Muscle layer of duodenum (tissue), 2 donors: ENCODE measurements around the gene INMT.

ENCODE experiments used
- H3K27ac ChIP-seq: one replicate; pipeline ENCODE4 v1.7.0; 2013; ENCODE audit warnings: mild to moderate bottlenecking, low read length
- H3K27me3 ChIP-seq: one replicate; pipeline ENCODE4 v1.7.0; 2013; ENCODE audit warnings: low read depth, mild to moderate bottlenecking, control low read depth, low read length
- H3K36me3 ChIP-seq, 2 donors: one replicate each; pipeline ENCODE4 v1.7.0; 2013; ENCODE audit warnings: low read length in 2 of 2, control low read depth in 1 of 2, mild to moderate bottlenecking in 1 of 2; ENCODE audit not compliant: insufficient read depth in 2 of 2, control insufficient read depth in 1 of 2
- H3K4me1 ChIP-seq, 2 donors: one replicate each; pipeline ENCODE4 v1.7.0; 2013; ENCODE audit warnings: low read length in 2 of 2, mild to moderate bottlenecking in 2 of 2, control low read depth in 1 of 2, moderate library complexity in 1 of 2; ENCODE audit not compliant: insufficient read depth in 2 of 2, control insufficient read depth in 1 of 2
- H3K4me3 ChIP-seq, 2 donors: one replicate each; pipeline ENCODE4 v1.7.0; 2013; ENCODE audit warnings: low read length in 2 of 2, low read depth in 1 of 2, mild to moderate bottlenecking in 1 of 2
- H3K9me3 ChIP-seq, 2 donors: one replicate each; pipeline ENCODE4 v1.7.0; 2013; ENCODE audit warnings: low read length in 2 of 2, control low read depth in 1 of 2, mild to moderate bottlenecking in 1 of 2; ENCODE audit not compliant: control insufficient read depth in 1 of 2
- donor health status: healthy.

The INMT gene

DNA sequence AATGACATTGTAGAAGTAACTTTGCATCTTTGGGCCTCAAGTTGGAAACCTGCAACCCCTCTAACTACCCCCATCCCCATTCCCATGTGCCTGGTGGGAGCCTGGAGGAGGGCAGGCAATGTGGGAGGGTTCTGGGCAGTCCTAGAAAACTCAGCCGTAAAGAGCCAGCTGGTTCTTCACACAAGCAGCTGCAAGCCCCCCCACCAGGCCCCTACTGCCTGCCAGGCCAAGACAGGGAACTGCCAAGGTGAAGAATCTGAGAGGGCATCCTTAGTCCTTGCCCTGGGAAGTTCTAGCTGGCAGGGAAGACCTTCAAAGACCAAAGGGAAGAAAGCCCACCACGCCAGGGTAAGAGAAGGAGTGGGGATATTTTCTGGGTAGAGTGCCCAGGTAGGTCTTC, 12.2 kb upstream of the INMT start:
- no peaks in the 10 kb centered on the region for H3K4me1 ChIP-seq
- H3K36me3 ChIP-seq: no peaks in the 10 kb centered on the region
- H3K9me3 ChIP-seq: no peaks in the 10 kb centered on the region
- H3K4me3 ChIP-seq: no peak overlapping the region
- no peaks in the 10 kb centered on the region for H3K27me3 ChIP-seq
- no peak overlapping the region for H3K27ac ChIP-seq

DNA sequence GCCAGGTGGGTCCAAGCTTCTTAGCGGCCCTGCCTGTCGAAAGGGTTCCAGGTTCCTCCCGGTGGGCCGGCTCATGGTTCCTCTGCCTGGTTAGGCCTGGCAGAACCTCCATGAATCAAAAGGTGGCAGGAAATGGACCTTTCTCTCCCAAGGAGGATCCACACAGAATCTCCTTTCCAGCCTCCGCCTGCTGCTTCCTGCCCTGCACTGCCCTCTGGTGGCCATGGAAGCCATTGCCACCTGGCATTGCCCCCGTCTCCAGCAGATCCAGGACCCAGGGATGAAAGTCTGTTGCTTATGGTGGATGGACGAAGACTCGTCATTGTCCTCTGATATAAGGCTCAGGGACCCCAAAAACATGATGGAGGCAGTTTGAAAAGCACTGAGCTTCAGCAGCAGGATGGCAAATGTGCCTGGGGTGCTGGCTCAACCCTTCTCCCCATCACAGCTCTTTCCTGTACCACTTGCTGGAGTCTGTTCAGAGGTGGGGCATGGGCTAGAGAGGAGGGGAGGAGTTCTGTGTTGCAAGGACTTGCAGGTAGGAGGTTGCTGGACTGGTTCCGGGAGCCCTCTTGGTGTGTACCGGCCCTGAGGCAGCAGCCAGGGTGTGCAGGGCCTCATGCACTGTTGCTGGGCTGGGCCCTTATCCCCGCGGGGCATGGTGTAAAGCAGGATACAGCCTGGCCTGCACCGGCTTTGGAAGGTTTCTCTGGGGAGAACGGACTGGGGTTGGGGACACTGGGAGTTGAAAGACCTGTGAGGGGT, 11.3 kb upstream of the INMT start:
- Histone ChIP-seq H3K27me3 (no peaks in the 10 kb centered on the region), H3K27ac (no peak overlapping the region), H3K4me3 (no peak overlapping the region), H3K36me3 (no peaks in the 10 kb centered on the region), H3K9me3 (no peaks in the 10 kb centered on the region), H3K4me1 (peaks cover 0 to 8% of the 10 kb centered on the region in 2 donors)

DNA sequence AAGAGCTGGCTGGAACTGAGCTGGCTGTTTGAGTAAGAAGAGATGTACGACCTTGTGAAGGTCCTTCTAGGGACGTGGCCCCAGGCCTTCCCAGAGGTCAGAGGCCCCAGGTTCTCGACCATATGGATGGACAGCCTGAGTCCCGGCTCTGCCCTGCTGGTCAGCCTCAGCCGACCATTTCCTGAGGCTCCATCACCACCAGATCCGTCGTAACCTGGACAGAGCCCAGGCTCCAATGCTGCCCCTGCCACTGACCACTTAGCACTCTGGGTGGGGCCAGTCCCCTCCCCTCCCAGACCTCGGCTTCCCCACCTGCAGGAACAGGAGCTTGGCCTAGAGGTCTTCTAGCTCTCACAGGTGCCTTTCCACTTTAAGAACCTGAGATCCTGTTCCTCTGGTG, 10.6 kb upstream of the INMT start:
- H3K27ac ChIP-seq: no peak overlapping the region
- peaks cover 0 to 9% of the 10 kb centered on the region in 2 donors for H3K4me1 ChIP-seq
- H3K36me3 ChIP-seq: no peaks in the 10 kb centered on the region

DNA sequence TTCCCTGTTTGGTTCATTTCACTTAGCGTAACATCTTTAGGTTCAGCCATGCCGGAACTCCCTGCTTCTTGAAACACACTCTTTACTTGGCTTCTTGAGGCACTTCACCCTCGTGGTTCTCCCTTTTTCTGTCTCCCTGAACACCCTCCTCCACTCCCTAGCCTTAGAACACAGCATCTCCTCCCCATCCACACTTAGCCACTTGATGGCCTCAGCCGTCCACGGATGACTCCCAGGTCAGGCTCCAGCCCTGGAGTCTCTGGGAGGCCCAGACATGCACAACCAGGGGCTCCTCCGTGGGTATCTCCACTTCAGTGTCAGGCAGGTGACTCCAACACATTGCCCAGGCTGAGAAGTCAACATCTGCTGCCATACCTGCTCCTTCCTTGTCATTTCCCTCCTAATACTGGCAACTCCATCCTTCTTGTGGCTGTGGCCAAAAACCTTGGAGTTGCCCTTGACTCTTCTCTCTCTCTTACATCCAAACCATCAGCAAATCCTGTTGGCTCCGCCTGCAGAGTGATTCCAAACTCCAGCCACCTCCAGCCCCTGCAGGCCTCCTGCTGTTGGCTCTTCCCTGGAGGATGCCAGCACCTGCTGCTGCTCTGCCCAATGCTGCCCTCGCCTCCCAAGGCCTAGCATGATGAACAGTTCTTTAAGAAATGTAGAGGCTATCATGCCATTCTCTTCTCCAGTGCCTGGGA, 8.4 kb upstream of the INMT start:
- Histone ChIP-seq H3K36me3 (no peaks in the 10 kb centered on the region), H3K4me1 (peaks cover 0 to 9% of the 10 kb centered on the region in 2 donors), H3K9me3 (no peaks in the 10 kb centered on the region)

More for the DNA sequence above, 10.6 kb upstream of the INMT start:
- H3K27me3 ChIP-seq: no peaks in the 10 kb centered on the region
- H3K4me3 ChIP-seq: no peak overlapping the region
- H3K9me3 ChIP-seq: no peaks in the 10 kb centered on the region

GRCh38 chr7:30744075-30744417, 7.9 kb upstream of the INMT start:
- H3K4me1 ChIP-seq: peaks cover 0 to 9% of the 10 kb centered on the region in 2 donors
- H3K4me3 ChIP-seq: no peak overlapping the region
- H3K27ac ChIP-seq: no peak overlapping the region

More for the DNA sequence above, 8.4 kb upstream of the INMT start:
- Histone ChIP-seq H3K27me3 (no peaks in the 10 kb centered on the region), H3K27ac (no peak overlapping the region), H3K4me3 (no peak overlapping the region)

GRCh38 chr7:30745261-30745941, 6.5 kb upstream of the INMT start:
- Histone ChIP-seq H3K36me3 (no peaks in the 10 kb centered on the region), H3K4me1 (peaks cover 0 to 10% of the 10 kb centered on the region in 2 donors), H3K4me3 (no peak overlapping the region), H3K27me3 (no peaks in the 10 kb centered on the region), H3K27ac (no peak overlapping the region), H3K9me3 (no peaks in the 10 kb centered on the region)

More at GRCh38 chr7:30744075-30744417, 7.9 kb upstream of the INMT start:
- Histone ChIP-seq H3K27me3 (no peaks in the 10 kb centered on the region), H3K36me3 (no peaks in the 10 kb centered on the region), H3K9me3 (no peaks in the 10 kb centered on the region)

- Histone ChIP-seq H3K4me1 (peaks cover 0 to 46% of the 10 kb centered on the region in 2 donors), H3K9me3 (no peaks in the 10 kb centered on the region), H3K27me3 (no peaks in the 10 kb centered on the region), H3K36me3 (peaks cover 0 to 4% of the 10 kb centered on the region in 2 donors), H3K4me3 (no peak overlapping the region), H3K27ac (peak overlapping the region; percentile 85)
These were observed 1.9 kb upstream of the INMT start for GRCh38 chr7:30750010-30750409.

DNA sequence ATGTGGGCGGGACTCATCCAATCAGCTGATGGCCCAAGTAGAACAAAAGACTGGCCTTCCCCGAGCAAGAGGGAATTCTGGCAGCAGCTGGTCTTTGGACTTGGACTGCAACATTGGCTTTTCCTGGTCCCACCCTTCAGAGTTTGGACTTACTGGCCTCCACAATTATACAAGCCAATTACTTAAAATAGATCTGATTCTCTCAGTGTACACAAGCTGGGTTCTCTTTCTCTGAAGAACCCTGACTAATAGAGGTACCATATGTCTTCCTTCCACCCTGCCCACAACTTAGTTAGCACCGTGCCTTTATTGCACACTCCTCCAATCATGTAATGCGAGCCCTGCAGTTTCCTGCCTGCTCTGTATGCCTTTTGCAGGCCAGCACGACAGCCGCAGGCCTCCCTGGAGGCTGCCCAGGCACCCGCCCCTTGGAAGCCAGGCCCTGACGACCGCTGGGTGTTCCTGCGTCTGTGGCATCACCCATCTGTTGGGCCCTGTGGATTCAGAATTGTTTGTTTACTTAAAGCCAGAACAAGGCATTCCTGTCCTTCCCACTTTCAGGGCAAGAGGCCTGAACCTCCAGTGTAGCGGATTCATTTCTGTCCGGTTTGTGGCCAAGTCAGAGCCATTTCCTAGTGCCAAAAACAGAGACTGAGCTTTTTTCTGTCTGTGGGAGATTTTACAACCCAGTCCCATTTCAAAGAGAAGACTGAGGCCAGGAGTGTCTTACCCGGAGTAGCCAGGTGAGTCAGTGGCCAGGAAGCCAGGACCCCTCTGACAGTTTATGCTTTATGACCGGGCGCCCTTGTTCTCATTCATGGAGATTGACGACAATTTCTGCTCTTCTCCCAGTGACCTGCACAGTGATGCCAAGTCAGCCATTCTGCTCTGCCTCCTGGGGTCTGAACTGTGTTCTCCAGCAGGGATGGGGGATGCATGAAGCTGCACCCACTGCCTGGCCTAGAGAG, 968 bp upstream of the INMT start:
- H3K9me3 ChIP-seq: no peaks in the 10 kb centered on the region
- H3K36me3 ChIP-seq: peaks cover 0 to 4% of the 10 kb centered on the region in 2 donors
- H3K4me3 ChIP-seq: peak overlapping the region in 1 of 2 donors; percentile 62
- H3K27me3 ChIP-seq: no peaks in the 10 kb centered on the region
- H3K27ac ChIP-seq: peak overlapping the region; percentile 85
- peaks cover 0 to 49% of the 10 kb centered on the region in 2 donors for H3K4me1 ChIP-seq

GRCh38 chr7:30752484-30752883, 549 bp downstream of the INMT start:
- peak overlapping the region; percentile 62 to 77 for H3K4me3 ChIP-seq
- H3K4me1 ChIP-seq: peaks cover 0 to 60% of the 10 kb centered on the region in 2 donors

DNA sequence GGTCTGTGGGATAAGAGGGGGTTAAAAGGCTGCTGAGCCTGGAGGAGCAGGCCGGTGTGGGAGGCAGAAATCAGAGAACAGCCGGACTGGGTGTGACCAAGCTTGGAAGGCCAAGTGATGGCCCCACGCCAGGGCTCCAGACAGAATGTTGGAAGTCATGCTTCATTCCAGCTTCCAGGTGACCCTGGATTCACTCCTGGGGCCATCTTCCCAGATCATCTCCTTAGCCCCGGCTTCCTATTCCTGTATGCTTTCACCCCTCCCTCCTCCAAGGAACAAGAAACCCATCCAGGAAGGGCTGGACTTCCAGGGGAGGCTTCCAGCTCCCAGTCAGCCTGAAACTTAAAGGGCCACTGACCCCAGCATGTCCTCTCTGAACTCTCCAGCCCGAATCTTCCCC, 1.0 kb downstream of the INMT start:
- H3K4me3 ChIP-seq: peak overlapping the region; percentile 62 to 77
- H3K4me1 ChIP-seq: peaks cover 0 to 65% of the 10 kb centered on the region in 2 donors
- H3K27ac ChIP-seq: peak overlapping the region; percentile 85
- H3K9me3 ChIP-seq: no peaks in the 10 kb centered on the region
- no peaks in the 10 kb centered on the region for H3K27me3 ChIP-seq
- peaks cover 0 to 8% of the 10 kb centered on the region in 2 donors for H3K36me3 ChIP-seq

More at GRCh38 chr7:30752484-30752883, 549 bp downstream of the INMT start:
- Histone ChIP-seq H3K36me3 (peaks cover 0 to 8% of the 10 kb centered on the region in 2 donors), H3K9me3 (no peaks in the 10 kb centered on the region), H3K27ac (peak overlapping the region; percentile 85), H3K27me3 (no peaks in the 10 kb centered on the region)
